Progenitor cell of endocrine pancreas (in vitro differentiated cells): ENCODE data around the gene SIM1. TPM values are rescaled to one million over a fixed set of nuclear protein-coding genes. Genes with fewer than 3 reads are reported as not detected.

Source experiments
- DNase-seq: peaks from one replicate; pipeline ENCODE4 v3.0.0; 2021; ENCODE audit warnings: low spot score; ENCODE audit not compliant: unreplicated experiment
- H3K27ac Mint-ChIP-seq: 2 replicates; pipeline ENCODE4 v1.8.0; 2021; ENCODE audit warnings: mild to moderate bottlenecking, moderate library complexity, mixed read lengths
- H3K27me3 Mint-ChIP-seq: 2 replicates; pipeline ENCODE4 v1.8.0; 2021; ENCODE audit warnings: mixed read lengths
- H3K36me3 Mint-ChIP-seq: 2 replicates; pipeline ENCODE4 v1.8.0; 2022; ENCODE audit warnings: mixed read lengths; ENCODE audit not compliant: insufficient read depth
- H3K4me1 Mint-ChIP-seq: 2 replicates; pipeline ENCODE4 v1.8.0; 2021; ENCODE audit warnings: low read depth, mixed read lengths
- H3K4me3 Mint-ChIP-seq: 2 replicates; pipeline ENCODE4 v1.8.0; 2021; ENCODE audit warnings: low read depth, mild to moderate bottlenecking, moderate library complexity, mixed read lengths
- H3K9me3 Mint-ChIP-seq: 2 replicates; pipeline ENCODE4 v1.8.0; 2021; ENCODE audit warnings: low read depth, mixed read lengths
- total RNA-seq: library from RNA; stranded (reverse); gene quantifications from 2 replicates; pipeline ENCODE4 v1.2.1, GENCODE V29; 2021
- TF ChIP-seq, protein P1 (sequence below): fragments of 200-600 bp; sonication (generic); IDR thresholded peaks from one replicate; pipeline ENCODE4 v1.5.0; 2021; ENCODE audit warnings: antibody characterized with exemption, mild to moderate bottlenecking; ENCODE audit not compliant: unreplicated experiment

SIM1 gene
- total RNA-seq, 1 donor from 2014 or later: 6.9 TPM

DNA sequence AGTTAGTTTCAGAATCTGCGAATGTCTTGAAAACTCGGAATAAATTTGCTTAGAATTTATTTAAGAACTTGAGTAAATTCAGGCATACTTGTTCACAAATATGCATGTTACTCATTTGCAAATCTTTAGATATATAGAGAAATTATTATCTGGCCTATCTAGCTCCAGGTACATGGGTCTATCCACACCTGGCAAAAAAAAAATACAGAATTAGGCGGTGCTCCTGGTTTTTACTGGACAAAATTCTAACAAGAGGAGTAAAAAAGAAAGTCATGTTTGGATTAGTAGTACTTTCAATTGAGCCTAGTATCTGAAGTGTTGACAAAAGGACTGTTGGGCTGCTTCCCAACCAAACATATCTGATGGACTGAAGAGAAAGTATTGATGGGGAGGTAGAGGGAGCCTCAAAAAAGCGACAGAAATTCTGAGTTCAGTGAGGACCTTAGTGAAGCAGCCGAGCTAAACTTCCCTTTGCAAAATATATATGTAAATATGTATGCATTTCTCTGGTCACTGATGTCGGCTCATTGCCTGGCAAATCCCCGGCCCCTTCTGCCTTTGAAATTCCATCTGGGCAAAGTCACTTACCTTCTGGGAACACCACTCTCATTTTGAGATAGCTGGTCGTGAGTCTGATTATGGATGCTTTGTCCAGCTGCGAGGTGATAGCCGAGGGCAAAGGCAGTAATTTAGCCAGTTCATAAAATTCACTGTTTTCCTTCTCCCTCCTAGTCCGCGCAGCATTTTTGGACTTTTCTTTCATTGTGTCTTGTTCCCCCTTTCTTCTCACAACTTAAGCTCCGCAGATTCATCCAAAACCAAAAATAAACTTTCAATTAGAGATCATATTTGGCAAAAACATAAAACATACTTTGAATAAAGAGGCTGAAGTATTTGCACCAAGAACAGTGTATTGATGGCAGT lies 1.8 kb downstream of the SIM1 start:
- TF ChIP-seq, protein P1, sequence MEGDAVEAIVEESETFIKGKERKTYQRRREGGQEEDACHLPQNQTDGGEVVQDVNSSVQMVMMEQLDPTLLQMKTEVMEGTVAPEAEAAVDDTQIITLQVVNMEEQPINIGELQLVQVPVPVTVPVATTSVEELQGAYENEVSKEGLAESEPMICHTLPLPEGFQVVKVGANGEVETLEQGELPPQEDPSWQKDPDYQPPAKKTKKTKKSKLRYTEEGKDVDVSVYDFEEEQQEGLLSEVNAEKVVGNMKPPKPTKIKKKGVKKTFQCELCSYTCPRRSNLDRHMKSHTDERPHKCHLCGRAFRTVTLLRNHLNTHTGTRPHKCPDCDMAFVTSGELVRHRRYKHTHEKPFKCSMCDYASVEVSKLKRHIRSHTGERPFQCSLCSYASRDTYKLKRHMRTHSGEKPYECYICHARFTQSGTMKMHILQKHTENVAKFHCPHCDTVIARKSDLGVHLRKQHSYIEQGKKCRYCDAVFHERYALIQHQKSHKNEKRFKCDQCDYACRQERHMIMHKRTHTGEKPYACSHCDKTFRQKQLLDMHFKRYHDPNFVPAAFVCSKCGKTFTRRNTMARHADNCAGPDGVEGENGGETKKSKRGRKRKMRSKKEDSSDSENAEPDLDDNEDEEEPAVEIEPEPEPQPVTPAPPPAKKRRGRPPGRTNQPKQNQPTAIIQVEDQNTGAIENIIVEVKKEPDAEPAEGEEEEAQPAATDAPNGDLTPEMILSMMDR: no peak
- peaks cover 93% of the 10 kb centered on the region for H3K27me3 Mint-ChIP-seq
- H3K27ac Mint-ChIP-seq: peak overlapping the region; percentile 78
- no peak for DNase-seq
- peak overlapping the region; percentile 70 for H3K4me3 Mint-ChIP-seq
- peaks cover 6% of the 10 kb centered on the region for H3K4me1 Mint-ChIP-seq
- H3K36me3 Mint-ChIP-seq: no peaks in the 10 kb centered on the region
- no peaks in the 10 kb centered on the region for H3K9me3 Mint-ChIP-seq

DNA sequence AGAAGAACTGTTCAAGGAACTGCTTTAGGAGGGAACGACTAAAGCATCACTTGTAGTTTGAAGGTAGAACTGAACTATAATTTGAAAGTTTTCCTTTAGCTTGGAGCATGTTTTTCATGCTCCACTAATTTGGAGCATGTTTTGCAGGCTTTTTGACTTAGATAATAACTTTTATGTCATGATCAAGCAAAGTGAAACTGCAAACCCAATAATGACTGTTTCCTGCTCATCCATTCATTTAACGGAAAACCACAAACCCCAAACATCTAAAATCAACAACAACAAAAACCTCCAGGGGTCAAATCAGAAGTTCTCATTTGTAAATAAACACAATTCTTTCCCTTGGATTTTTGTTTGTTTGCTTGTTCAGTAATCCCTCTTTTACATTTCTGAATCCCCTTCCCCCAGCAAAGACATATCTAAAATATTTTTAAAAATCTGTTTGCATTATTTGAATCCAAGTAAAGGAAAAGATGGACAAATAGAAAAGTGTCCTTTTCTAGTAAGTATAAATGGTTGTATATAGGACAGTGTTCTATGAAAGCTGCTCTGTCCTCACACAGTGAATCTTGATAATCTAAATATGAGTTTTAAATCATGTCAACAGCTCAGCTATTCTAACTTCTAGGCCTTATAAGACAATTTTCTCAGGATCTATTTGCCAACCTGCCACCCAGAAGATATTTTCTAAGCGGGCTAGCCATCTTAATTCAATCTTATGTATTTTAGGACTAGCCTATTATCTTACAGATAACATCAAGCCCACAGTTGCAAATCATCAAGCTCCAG lies 2.6 kb downstream of the SIM1 start:
- no peaks in the 10 kb centered on the region for H3K36me3 Mint-ChIP-seq
- DNase-seq: no peak
- peak overlapping the region; percentile 70 for H3K4me3 Mint-ChIP-seq
- peaks cover 93% of the 10 kb centered on the region for H3K27me3 Mint-ChIP-seq
- TF ChIP-seq, protein P1: no peak
- H3K9me3 Mint-ChIP-seq: no peaks in the 10 kb centered on the region
- H3K4me1 Mint-ChIP-seq: peaks cover 7% of the 10 kb centered on the region
- H3K27ac Mint-ChIP-seq: peak overlapping the region; percentile 76

DNA sequence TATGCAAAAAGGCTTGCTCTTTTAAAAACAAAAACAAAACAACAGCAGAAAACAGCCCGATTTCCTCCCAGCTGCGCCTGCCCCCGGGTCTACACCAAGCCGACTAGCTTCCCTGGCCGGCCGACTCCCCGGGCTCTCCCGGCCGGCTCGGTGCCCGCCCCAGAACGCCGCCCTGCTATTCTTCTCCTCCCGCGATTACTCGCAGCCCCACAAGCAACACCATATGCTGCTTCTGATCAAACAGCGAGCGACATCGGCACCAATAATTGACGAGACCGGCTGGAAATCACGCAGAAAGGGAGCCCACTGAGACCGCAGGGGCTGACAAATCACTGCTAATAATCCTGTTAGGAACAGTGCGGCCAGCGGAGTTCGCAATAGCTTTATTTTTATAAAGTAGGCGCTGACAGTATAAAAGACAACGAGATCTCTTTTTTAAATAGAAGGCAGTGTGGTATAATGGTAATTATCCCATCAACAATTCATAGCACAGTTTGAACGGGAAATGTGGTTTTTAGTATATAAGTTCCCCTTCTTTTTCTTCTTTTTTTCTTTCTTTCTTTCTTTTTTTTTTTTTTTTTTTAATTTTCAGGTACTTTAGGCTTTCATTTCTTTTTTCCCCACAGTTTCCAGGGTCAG lies 3.3 kb downstream of the SIM1 start:
- Mint-ChIP-seq H3K27ac (peak overlapping the region; percentile 84), H3K4me1 (peaks cover 11% of the 10 kb centered on the region), H3K9me3 (no peaks in the 10 kb centered on the region), H3K27me3 (peaks cover 93% of the 10 kb centered on the region), H3K4me3 (peak overlapping the region; percentile 70), H3K36me3 (no peaks in the 10 kb centered on the region)
- TF ChIP-seq, protein P1: no peak
- DNase-seq: no peak

DNA sequence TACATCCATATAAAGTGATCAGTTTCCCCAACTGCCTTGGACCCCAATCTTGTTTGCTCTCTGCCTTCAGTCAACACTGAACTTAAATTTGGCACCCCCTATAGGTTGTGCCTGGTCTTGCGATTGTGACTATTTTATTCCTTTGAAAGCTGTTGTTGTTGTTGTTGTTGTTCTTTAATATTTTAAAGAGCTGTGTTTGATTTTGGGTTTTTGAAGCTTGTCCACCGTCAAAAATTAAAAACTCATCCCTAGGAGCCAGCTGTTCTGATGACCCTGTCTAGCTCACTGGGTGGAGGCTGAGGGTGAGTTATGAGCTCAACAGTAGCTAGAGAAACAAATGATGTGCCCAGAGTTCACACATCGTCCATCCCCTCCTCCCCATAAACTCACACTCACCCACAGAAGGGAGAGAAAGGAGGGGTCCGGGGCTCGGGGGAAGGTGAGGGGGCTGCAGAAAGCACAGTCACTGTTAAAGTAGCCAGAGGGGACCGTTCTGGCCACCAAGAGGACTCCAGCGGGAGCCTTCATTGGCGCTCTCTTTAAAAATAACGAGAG lies 4.0 kb downstream of the SIM1 start:
- Mint-ChIP-seq H3K4me3 (peak overlapping the region; percentile 70), H3K27ac (peak overlapping the region; percentile 62), H3K36me3 (no peaks in the 10 kb centered on the region), H3K9me3 (no peaks in the 10 kb centered on the region), H3K4me1 (peaks cover 14% of the 10 kb centered on the region), H3K27me3 (peaks cover 91% of the 10 kb centered on the region)
- TF ChIP-seq, protein P1: peak; percentile 64
- no peak for DNase-seq
